Measurements from ENCODE around the gene MIGA2. TPM values are rescaled to one million over a fixed set of nuclear protein-coding genes. Genes with fewer than 3 reads are reported as not detected.

MIGA2 gene
- total and polyA plus RNA-seq, 10 donors = 20.2 to 47.1 (median 34.4) TPM

DNA sequence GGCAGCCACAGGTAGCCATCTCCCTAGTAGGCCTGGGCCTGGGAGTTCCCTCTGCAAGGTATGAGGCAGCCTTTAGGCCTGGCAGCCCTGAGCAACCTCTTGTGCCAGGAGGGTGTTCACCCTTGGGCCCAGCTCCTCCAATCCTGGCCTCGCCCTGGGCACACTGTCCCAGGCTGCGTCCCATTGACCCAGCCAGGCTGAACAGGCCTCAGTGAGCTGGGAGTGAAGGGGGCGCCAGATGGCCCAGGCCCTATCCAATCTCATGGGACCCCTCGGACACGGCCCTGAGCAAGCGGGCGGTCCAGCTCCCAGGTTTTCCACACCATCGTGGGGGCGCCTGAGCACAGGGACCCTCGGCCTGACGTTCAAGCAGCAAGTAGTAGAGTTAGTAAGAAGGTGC is 22.8 kb upstream of the MIGA2 start:
- H3K36me3 ChIP-seq = peaks cover 0 to 95% (median 71%) of the 10 kb centered on the region in 6 donors
- no peak for DNase-seq
- no peak overlapping the region for H3K4me3 ChIP-seq
- H3K4me1 ChIP-seq = no peaks in the 10 kb centered on the region
- WGBS, 5 donors = 91 to 97% (median 96%) methylated on average over 4 to 11 of the region's 11 CpGs
- no peaks in the 10 kb centered on the region for H3K9me3 ChIP-seq
- H3K27me3 ChIP-seq (replicated peaks in 1 of 7) = no peaks in the 10 kb centered on the region
- TF ChIP-seq POLR2AphosphoS5 (IDR thresholded peaks at IDR 0.05) (no peak), POLR2A (IDR thresholded peaks at IDR 0.05) (no peak)
- TF ChIP-seq, protein P1, sequence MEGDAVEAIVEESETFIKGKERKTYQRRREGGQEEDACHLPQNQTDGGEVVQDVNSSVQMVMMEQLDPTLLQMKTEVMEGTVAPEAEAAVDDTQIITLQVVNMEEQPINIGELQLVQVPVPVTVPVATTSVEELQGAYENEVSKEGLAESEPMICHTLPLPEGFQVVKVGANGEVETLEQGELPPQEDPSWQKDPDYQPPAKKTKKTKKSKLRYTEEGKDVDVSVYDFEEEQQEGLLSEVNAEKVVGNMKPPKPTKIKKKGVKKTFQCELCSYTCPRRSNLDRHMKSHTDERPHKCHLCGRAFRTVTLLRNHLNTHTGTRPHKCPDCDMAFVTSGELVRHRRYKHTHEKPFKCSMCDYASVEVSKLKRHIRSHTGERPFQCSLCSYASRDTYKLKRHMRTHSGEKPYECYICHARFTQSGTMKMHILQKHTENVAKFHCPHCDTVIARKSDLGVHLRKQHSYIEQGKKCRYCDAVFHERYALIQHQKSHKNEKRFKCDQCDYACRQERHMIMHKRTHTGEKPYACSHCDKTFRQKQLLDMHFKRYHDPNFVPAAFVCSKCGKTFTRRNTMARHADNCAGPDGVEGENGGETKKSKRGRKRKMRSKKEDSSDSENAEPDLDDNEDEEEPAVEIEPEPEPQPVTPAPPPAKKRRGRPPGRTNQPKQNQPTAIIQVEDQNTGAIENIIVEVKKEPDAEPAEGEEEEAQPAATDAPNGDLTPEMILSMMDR (IDR thresholded peaks at IDR 0.05 in 8 of 11, conservative IDR thresholded peaks at IDR 0.05 in 3 of 11) = no peak
- intact Hi-C loops (cut with DNase I; ENCODE audit: low total_unique reads) = no loop called here
- H3K27ac ChIP-seq = no peak overlapping the region

DNA sequence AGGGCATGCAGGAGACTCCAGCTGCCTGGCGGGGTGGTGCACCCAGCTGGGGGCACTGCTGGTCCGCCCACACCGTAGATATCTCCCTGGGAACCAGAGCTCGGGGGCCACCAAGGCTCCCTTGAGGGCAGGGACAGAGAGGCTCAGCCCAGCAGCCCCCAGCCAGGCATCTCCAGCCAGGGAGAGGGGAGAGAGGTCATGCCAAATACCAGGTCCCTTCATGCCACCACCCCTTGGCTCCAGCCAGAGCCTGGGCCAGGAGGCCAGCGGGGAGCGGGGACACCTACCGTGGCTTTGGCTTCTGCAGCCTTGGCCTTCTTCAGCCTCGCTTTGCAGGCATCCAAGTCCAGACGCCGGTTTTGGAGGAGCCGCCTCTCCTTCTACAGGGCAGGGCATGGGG is 22.3 kb upstream of the MIGA2 start:
- WGBS, 5 donors = 90 to 98% (median 96%) methylated on average over 7 to 11 of the region's 11 CpGs
- TF ChIP-seq, protein P1 (IDR thresholded peaks at IDR 0.05 in 8 of 11, conservative IDR thresholded peaks at IDR 0.05 in 3 of 11) = no peak
- TF ChIP-seq POLR2AphosphoS5 (IDR thresholded peaks at IDR 0.05) = peak in 1 of 3 donors; percentile 11
- TF ChIP-seq POLR2A (IDR thresholded peaks at IDR 0.05) = no peak
- H3K4me1 ChIP-seq = no peaks in the 10 kb centered on the region
- peaks cover 0 to 95% (median 68%) of the 10 kb centered on the region in 6 donors for H3K36me3 ChIP-seq
- no peaks in the 10 kb centered on the region for H3K9me3 ChIP-seq
- no peak overlapping the region for H3K4me3 ChIP-seq
- DNase-seq = no peak
- intact Hi-C loops (cut with DNase I; ENCODE audit: low total_unique reads) = no loop called here
- H3K27me3 ChIP-seq (replicated peaks in 1 of 7) = no peaks in the 10 kb centered on the region
- H3K27ac ChIP-seq = no peak overlapping the region

- Histone ChIP-seq H3K27me3 (replicated peaks in 1 of 7) (no peaks in the 10 kb centered on the region), H3K9me3 (no peaks in the 10 kb centered on the region), H3K4me1 (no peaks in the 10 kb centered on the region), H3K27ac (no peak overlapping the region), H3K4me3 (no peak overlapping the region), H3K36me3 (peaks cover 0 to 95% (median 66%) of the 10 kb centered on the region in 6 donors)
- 59 to 84% (median 80%) methylated on average over 6 to 8 of the region's 8 CpGs for WGBS, 5 donors
- intact Hi-C loops (cut with DNase I; ENCODE audit: low total_unique reads) = no loop called here
- DNase-seq = no peak
- TF ChIP-seq, protein P1 (IDR thresholded peaks at IDR 0.05 in 8 of 11, conservative IDR thresholded peaks at IDR 0.05 in 3 of 11) = no peak
- no peak for TF ChIP-seq POLR2AphosphoS5 (IDR thresholded peaks at IDR 0.05)
- TF ChIP-seq POLR2A (IDR thresholded peaks at IDR 0.05) = no peak
Observed at GRCh38 chr9:129014608-129015007, 21.8 kb upstream of the MIGA2 start.

DNA sequence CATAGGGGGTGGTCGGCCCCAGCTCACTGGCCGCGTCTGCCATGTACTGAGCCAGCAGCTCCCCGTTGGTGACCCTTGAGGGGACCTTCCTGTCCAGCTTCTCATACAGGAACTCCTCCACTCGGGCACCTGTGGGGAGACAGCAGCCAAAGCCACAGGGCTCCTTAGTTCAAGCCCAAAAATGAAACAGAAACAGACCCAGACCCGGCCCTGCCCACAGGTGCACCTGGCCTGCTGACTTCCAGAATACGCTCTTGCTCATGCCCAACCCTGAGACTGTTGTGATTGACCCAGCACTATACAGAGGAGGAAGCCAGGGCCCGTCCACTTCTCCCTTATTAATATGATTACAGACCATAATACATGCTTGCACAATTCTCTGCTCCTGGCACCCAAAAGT is 15.3 kb upstream of the MIGA2 start:
- Histone ChIP-seq H3K27me3 (replicated peaks in 1 of 7) (no peaks in the 10 kb centered on the region), H3K36me3 (peaks cover 0 to 45% (median 9%) of the 10 kb centered on the region in 6 donors), H3K4me1 (peaks cover 2 to 48% (median 27%) of the 10 kb centered on the region in 6 donors), H3K9me3 (no peaks in the 10 kb centered on the region), H3K4me3 (peak overlapping the region in 1 of 8 donors; percentile 31), H3K27ac (peak overlapping the region in 6 of 8 donors; percentile 51 to 81 (median 70))
- DNase-seq = peak; percentile 82
- TF ChIP-seq POLR2A (IDR thresholded peaks at IDR 0.05) = no peak
- peak; percentile 16 to 52 (median 31) for TF ChIP-seq POLR2AphosphoS5 (IDR thresholded peaks at IDR 0.05)
- 42 to 52% (median 44%) methylated on average over 8 of the region's 8 CpGs for WGBS, 5 donors
- intact Hi-C loops (cut with DNase I; ENCODE audit: low total_unique reads) = no loop called here

Data from spleen (tissue), 11 donors.